SU-DHL-6 (cell line): Measurements from ENCODE around the gene RAB4B.

ENCODE experiments used
- H2AFZ ChIP-seq: fragments of 200-600 bp; sonication (generic); 2 replicates; pipeline ENCODE4 v1.6.1; 2014; ENCODE audit warnings: low read depth, mild to moderate bottlenecking, moderate library complexity, mixed read lengths, antibody characterized with exemption, low read length; ENCODE audit not compliant: severe bottlenecking
- H3F3A ChIP-seq: fragments of 200-600 bp; shearing (Covaris generic); 2 replicates; pipeline ENCODE4 v1.6.0; 2016; ENCODE audit warnings: antibody characterized with exemption, mild to moderate bottlenecking; ENCODE audit not compliant: insufficient read depth
- H3K27ac ChIP-seq: fragments of 200-600 bp; sonication (generic); 2 replicates; pipeline ENCODE4 v1.5.1; 2016; ENCODE audit warnings: low read depth, mild to moderate bottlenecking, low read length, moderate library complexity, mixed read lengths
- H3K27me3 ChIP-seq: fragments of 200-600 bp; sonication (generic), shearing (Covaris generic); 2 replicates; pipeline ENCODE4 v1.6.0; 2014; ENCODE audit warnings: mild to moderate bottlenecking, low read length
- H3K36me3 ChIP-seq: fragments of 200-600 bp; sonication (generic); 2 replicates; pipeline ENCODE4 v1.6.1; 2014; ENCODE audit warnings: mild to moderate bottlenecking, low read length, mixed read lengths
- H3K4me2 ChIP-seq: fragments of 300-600, 200-600 bp; shearing (Covaris generic), sonication (generic); 2 replicates; pipeline ENCODE4 v1.6.0; 2014; ENCODE audit warnings: low read length, low read depth, mild to moderate bottlenecking; ENCODE audit not compliant: poor library complexity, severe bottlenecking
- H3K4me3 ChIP-seq: fragments of 200-600 bp; sonication (generic); 2 replicates; pipeline ENCODE4 v1.5.1; 2014; ENCODE audit warnings: antibody characterized with exemption, low read length, mild to moderate bottlenecking, mixed read lengths; ENCODE audit not compliant: insufficient read depth, poor library complexity, severe bottlenecking
- H3K79me2 ChIP-seq: fragments of 200-600 bp; sonication (generic); 2 replicates; pipeline ENCODE4 v1.6.1; 2014; ENCODE audit warnings: mild to moderate bottlenecking, low read length, moderate library complexity; ENCODE audit not compliant: insufficient read depth
- H3K9ac ChIP-seq: fragments of 200-600 bp; sonication (generic); 2 replicates; pipeline ENCODE4 v1.7.0; 2014; ENCODE audit warnings: mild to moderate bottlenecking, low read length
- H3K9me2 ChIP-seq: fragments of 200-600 bp; sonication (generic); replicated peaks from 2 replicates; pipeline ENCODE4 v1.6.1; 2014; ENCODE audit warnings: low read length; ENCODE audit not compliant: insufficient read depth
- H3K9me3 ChIP-seq: fragments of 200-600 bp; sonication (generic); 2 replicates; pipeline ENCODE4 v1.6.1; 2014; ENCODE audit warnings: low read length, mixed read lengths; ENCODE audit not compliant: insufficient read depth
- H4K20me1 ChIP-seq: fragments of 200-600 bp; sonication (generic); 2 replicates; pipeline ENCODE4 v1.6.1; 2014; ENCODE audit warnings: low read depth, mild to moderate bottlenecking, antibody characterized with exemption, low read length, moderate library complexity, mixed read lengths
- EZH2phosphoT487 ChIP-seq: fragments of 200-600 bp; sonication (generic), shearing (Covaris generic); conservative IDR thresholded peaks from 2 replicates; pipeline ENCODE4 v1.6.1; 2018; ENCODE audit warnings: mild to moderate bottlenecking, antibody characterized with exemption, low read length, moderate library complexity, mixed read lengths
- TF ChIP-seq, protein P1 (sequence below): fragments of 200-600 bp; sonication (generic); IDR thresholded peaks from one replicate; pipeline ENCODE4 v1.5.1; 2017; ENCODE audit warnings: antibody characterized with exemption, mild to moderate bottlenecking, low read length, moderate library complexity; ENCODE audit not compliant: insufficient read depth, poor library complexity, severe bottlenecking

The RAB4B gene

DNA sequence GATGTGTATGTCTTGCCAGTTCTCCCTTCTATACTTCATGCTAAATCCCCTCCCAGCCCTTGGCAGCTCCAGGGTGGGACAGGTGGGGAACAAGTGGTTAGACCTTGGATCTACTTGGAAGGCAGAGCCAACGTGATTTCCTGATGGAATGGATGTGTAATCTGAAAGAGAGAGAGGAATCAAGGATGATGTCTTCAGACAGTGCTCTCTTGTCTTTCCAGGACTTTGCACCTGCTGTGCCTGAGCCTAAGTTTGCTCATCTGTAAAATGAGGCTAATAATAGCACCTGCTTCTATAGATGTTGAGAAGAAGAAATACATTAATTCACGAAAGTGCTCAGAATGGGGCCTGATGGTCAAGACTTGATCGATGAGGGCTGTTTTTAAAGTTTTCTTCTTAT, 13.9 kb downstream of the RAB4B start:
- Histone ChIP-seq H3K79me2 (no peaks in the 10 kb centered on the region), H3K4me3 (no peak overlapping the region), H3F3A (no peaks in the 10 kb centered on the region), H3K27me3 (no peaks in the 10 kb centered on the region), H3K4me2 (no peak overlapping the region), H2AFZ (no peak overlapping the region), H3K9ac (no peak overlapping the region), H4K20me1 (no peaks in the 10 kb centered on the region), H3K9me2 (no peaks in the 10 kb centered on the region), H3K9me3 (no peaks in the 10 kb centered on the region), H3K36me3 (no peaks in the 10 kb centered on the region), H3K27ac (no peak overlapping the region)
- TF ChIP-seq EZH2phosphoT487: no peak
- TF ChIP-seq, protein P1, sequence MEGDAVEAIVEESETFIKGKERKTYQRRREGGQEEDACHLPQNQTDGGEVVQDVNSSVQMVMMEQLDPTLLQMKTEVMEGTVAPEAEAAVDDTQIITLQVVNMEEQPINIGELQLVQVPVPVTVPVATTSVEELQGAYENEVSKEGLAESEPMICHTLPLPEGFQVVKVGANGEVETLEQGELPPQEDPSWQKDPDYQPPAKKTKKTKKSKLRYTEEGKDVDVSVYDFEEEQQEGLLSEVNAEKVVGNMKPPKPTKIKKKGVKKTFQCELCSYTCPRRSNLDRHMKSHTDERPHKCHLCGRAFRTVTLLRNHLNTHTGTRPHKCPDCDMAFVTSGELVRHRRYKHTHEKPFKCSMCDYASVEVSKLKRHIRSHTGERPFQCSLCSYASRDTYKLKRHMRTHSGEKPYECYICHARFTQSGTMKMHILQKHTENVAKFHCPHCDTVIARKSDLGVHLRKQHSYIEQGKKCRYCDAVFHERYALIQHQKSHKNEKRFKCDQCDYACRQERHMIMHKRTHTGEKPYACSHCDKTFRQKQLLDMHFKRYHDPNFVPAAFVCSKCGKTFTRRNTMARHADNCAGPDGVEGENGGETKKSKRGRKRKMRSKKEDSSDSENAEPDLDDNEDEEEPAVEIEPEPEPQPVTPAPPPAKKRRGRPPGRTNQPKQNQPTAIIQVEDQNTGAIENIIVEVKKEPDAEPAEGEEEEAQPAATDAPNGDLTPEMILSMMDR: no peak

DNA sequence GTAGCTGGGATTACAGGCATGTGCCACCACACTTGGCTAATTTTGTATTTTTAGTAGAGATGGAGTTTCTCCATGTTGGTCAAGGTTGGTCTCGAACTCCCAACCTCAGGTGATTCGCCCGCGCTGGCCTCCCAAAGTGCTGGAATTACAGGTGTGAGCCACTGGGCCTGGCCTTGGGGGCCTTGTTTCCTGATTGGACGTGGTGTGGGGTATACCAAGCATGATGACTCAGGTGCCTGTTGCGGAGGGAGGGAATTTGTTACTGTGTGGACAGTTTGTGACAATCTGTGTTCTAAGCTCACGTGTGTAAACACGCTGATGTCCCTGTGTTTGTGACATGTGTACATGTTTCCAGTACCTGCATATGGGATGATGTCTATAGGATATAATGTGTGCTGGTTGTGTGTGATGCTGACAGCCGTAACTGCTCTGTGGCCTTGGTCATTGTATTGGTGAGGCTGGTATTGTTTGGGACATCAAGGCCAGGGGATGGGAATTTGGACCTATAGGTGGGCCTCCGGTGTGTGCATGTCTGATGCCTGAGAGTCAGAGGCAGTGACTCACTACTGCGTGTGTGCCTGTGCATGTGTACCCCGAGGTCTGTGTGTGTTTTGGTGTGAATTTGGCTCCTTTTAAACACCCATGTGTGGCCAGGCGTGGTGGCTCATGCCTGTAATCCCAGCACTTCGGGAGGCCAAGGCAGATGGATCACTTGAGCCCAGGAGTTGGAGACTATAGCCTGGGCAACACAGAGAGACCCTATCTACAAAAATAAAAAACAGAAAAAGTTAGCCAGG, 19.3 kb downstream of the RAB4B start:
- H3K9ac ChIP-seq: peak overlapping the region; percentile 57; the same call in 1 of the 2 replicates

DNA sequence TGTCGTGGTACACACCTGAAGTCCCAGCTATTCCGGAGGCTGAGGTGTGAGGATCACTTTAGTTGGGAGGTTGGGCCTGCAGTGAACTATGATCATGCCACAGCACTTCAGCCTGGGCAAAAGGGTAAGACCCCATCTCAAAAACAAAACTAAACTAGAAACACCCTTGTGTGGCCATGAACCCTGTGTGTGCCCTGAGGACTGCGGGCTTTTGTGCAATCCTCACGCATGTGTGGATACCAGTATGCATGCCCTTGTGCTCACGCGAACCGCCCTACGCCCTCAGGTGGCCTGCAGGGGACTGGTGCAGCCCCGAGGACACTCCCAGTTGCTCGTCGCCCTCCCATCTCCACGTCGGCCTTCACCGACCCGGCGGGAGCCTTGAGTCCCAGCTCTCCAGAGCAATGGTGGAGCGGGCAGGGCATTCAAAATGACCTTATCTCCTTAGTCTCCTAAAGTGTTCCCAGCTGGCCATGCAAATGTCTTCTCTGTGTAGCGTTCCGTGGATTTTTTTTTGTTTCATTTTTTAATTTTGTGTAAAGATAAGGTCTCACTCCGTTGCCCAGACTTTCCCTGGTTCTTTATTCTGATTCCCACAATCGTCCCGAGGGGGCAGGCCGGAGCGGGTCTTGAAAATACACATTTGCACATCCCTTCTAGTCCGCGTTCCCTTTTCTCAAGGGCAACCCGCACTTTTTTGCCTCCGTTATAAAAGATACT, 20.1 kb downstream of the RAB4B start:
- Histone ChIP-seq H3K9me2 (no peaks in the 10 kb centered on the region), H2AFZ (peak overlapping the region; percentile 84), H3K4me3 (peak overlapping the region; percentile 58), H3K9me3 (no peaks in the 10 kb centered on the region), H3K9ac (peak overlapping the region; percentile 57), H4K20me1 (no peaks in the 10 kb centered on the region), H3K27ac (peak overlapping the region; percentile 78), H3K36me3 (no peaks in the 10 kb centered on the region), H3K27me3 (no peaks in the 10 kb centered on the region), H3F3A (peaks cover 12% of the 10 kb centered on the region), H3K4me2 (peak overlapping the region; percentile 72), H3K79me2 (peaks cover 37% of the 10 kb centered on the region)
- TF ChIP-seq, protein P1: no peak
- TF ChIP-seq EZH2phosphoT487: no peak

More for the DNA sequence above, 19.3 kb downstream of the RAB4B start:
- Histone ChIP-seq H2AFZ (no peak overlapping the region), H3F3A (peaks cover 12% of the 10 kb centered on the region), H3K9me3 (no peaks in the 10 kb centered on the region), H3K4me3 (no peak overlapping the region), H4K20me1 (no peaks in the 10 kb centered on the region), H3K79me2 (peaks cover 29% of the 10 kb centered on the region), H3K4me2 (peak overlapping the region; percentile 72), H3K27ac (peak overlapping the region; percentile 78; the same call in 1 of the 2 replicates), H3K9me2 (no peaks in the 10 kb centered on the region), H3K36me3 (no peaks in the 10 kb centered on the region), H3K27me3 (no peaks in the 10 kb centered on the region)
- TF ChIP-seq EZH2phosphoT487: no peak
- TF ChIP-seq, protein P1: no peak
